ENCODE measurements around the gene KRT76.
"Not testable (repeated sequence)": the region's sequence is repeated elsewhere in the genome, so short reads cannot be mapped to it uniquely, and the experiment has no call there.

The KRT76 gene

DNA sequence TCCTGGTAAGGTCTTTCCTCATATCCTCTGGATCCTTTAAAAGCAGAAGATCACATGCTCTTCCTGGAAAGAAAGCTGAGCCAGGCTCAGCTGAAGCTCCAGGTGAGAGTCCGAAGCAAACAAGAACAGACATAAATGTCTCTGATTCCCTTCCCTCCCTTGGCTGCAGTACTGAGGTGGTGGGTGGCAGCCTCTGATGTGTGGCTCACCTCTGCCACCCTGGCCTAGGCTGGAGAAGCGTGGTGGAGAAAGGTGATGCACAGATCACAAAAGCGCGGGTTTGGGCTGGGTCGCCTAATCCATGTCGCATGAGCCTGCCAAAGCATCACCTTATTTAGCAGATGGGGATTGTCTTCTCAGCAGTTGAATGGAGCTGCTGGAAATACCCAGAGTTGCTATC, 2.8 kb upstream of the KRT76 start:
- no peak for DNase-seq

DNA sequence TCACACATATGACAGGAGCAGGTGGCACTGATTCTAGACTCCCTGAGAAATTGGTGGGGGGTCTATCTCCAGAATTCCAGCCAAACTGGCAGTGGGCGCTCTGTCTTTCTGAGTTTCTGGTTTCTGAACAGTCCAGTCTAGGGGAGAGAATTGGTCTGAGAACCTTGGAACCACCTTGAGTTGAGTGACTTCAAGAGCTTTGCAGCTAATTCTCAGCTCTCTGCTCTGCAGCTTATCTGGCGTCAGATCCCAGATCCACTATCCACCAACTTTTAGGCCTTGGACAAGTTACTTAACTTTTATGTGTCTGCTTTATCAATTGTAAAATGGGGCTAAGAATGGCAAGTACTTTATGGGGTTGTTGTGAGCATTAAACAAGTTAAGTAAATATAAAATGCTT, 1.7 kb upstream of the KRT76 start:
- no peak for DNase-seq

DNA sequence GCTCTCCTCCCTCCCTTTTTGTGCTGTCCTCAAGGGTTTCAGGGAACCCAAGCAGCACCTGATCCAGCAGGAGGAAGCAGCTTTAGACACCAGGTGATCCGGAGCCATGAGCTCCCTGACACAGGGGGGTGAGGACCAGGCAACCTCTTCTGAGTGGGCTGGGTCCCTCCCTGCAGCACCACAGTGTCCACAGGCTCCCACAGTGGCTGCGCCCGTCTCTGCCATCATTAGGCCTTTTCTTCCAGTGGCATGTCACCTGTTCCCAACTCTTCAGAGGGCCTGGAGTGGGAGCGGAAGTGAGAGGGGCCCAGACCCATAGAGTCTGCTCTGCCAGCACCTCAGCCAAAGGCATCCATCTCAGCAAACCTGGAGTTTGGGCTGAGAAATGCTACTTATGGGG, 421 bp upstream of the KRT76 start:
- DNase-seq = no peak

DNA sequence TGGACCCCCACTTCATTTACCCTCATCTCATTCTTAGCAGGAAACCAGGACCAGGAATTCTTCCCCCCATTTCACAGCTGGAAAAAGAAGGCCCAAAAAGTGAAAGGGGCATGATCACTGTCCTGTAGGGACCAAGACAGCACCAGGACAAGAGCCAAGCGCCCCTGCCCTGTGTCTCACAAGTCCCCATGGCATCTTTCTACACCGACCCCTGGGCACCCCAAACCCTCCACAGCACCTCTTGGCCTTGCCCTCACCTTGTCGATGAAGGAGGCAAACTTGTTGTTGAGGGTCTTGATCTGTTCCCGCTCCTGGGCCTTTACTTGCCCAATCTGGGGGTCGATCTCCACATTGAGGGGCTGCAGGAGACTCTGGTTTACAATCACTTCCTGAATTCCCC, 710 bp downstream of the KRT76 start:
- DNase-seq = no peak

DNA sequence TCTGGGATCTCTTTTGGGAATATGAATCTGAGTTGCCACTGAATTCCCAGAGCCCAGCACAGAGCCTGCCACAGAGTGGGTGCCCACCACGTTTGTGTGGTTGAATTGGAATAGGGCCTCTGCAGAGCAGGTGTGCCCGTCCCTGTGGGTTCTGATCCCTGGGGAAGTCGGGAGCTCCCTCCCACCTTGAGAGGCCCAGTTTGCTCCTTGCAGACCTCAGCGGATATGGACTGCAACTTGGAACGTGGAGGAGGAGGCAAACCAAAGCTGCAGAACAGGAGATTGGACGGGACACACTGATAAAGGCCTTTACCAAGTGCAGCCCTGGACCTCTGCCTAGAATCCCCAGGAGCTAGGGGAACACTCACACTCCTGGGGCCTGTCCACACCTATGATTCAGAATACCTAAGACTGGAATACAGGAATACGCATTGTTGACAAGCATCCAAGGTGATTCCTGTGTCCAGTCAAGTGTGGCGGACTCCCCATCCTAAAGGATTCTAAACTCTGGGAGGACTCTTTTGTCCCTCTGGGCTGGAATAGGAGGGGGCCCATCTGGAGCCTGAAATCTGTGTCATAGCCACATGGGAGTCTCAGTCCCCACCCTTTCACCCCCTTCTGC, 2.4 kb downstream of the KRT76 start:
- DNase-seq = no peak

DNA sequence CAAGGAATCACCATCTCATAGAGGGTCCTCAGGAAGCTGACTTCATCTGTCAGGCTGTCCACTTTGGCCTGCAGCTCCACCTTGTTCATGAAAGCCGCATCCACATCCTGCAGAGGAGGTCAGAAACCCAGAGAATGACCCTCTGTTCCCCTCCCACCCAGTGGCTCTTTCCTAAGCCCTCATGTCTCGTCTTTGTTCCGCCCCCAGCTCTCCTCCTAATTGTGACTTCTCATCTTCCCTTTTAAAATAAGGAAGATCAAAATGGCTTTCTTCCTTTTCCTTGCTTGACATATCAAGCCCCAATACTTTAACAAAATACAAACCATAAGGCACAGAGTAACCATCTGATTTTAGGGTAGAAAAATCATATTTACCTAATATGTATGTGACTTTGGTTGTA, 4.4 kb downstream of the KRT76 start:
- no peak for DNase-seq

DNA sequence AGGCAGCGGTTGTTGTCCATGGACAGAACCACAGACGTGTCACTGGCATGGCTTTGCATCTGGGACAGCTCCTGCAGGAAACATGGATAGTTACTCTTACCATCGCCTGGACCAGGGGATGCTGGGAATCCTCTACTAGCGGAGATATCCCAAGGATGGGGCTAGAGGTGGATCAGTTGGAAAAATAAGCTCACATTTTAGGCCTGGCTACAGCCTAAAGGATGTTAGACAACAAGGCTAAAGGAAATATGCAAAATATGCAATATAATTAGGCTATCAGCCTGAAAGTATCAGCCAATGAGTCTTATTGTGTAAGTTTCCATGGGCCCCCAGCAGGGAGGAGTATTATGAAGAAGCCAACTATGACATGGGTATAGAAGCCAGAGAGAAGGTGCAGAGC, 5.0 kb downstream of the KRT76 start:
- no peak for DNase-seq

DNA sequence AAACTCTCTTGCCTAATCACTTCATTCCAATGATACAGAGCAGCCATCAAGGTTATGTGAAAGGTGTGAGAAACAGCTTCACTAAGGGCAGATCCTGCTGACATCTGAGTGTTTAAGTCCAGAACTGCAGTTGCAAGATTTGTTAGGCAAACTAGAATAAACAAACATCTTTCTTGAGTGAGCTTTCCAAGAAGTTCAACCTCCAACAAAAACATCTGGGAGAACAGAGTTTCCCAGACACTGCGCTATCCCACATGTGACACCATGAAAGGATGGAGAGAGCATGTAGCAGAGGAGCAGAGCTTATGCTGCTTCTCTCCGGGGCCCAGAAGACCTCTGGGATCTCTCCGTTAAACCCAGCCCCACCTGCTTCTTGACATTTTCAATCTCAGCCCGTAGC, 5.6 kb downstream of the KRT76 start:
- DNase-seq = no peak

DNA sequence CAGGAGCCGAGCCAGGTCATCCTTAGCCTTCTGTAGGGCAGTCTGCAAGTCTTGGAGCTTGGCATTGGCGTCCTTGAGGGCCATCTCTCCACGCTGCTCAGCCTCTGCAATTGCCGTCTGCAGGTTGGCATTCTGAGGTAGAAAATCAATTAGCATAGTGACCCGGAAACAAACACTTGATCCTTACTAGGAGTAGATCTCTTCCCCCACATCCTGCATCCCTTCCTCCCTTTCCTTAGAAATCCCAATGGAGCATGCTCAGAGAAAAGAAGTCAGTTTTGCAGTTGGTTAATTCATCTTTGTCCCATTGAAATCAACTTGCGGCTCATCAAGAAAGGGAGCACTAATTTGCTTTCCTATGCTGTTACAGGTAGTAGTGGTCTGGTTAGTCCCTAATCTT, 6.1 kb downstream of the KRT76 start:
- no peak for DNase-seq

DNA sequence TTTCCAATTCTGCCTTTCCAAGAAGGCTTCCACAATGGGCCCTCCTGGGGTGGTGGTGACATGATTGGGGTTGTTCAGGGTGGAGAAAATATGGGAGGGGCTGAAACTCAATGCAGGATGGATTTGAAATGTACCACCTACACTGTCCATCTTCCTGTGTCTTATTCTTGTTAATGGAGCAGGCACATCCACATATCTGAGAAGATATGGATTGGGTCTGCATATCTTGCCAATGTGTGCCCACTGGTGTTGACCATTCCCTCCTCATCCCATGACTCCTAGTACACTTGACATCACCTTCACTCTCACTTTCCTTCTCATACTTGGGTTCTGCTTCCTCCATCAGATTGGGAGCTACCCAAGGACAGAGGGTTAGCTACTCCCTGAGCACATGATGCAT, 7.2 kb downstream of the KRT76 start:
- no peak for DNase-seq

DNA sequence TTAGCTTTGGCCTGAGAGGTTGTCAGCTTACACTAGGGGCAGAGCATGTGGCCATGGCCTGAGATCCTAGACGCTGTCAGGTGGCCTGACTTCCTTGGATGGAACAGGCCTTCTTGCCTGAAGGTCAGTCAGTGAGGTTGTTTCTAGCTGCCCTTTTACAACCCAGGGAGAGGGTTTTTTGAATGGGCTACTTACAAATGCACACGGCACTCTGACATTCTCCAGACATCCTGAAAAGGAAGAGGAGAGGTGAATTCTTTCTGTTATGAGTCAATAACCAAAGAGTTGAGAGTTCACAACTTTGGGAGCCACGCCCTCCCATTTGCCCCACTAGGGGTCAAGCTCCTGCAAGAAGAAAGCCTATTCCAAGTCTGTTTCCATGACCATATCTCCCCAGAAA, 7.8 kb downstream of the KRT76 start:
- DNase-seq = no peak

DNA sequence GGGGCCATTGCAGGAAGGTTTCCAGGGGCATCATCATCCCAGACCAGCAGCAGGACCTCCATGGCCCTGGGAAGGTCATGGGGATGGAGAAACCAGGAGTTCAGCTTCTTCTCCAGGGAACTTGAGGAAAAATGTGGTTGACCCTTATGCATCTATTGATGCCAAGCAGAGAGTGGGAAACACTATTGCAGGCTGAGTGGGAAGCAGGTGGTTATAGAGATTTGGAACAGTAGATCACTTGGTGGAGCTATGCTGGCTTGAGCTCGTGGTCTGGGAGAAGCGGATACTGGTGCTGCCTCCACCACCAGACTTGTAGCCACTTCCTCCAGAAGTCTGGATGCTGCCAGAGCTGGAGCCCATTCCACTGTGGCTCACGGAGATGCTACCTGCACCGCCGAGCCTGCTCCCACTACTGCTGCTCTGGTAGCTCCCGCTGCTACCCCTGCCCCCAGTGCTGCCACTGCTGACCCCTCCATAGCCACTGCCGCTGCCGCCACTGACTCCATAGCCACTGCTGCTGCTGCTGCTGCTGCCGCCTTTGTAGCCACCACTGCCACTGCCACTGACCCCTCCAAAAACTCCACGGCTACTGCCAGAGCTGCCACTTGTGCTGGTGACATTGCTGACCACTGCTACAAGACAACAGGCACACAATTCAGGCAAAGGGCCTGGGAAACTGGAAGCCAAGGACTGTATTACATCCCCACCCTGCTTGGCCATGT, 8.5 kb downstream of the KRT76 start:
- no peak for DNase-seq

DNA sequence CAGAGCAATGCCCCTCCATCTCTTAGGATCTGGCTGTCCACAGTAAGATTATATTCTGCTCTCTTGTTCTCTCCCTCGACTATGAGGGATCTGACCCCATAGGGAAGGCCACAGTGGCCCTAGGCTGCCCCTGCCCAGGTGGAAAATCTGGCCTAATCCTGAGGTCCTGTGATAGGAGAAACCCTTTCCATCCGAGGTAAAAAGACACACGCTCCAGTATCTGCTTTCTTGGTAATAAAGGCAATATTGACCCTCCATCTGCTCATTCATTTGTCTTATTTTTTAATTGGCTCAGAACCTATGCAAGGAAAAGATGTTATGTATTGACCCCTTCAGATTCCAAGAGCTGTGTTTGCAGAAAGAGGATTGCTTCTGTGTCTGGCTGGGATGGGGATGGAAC, 9.7 kb downstream of the KRT76 start:
- DNase-seq = no peak

DNA sequence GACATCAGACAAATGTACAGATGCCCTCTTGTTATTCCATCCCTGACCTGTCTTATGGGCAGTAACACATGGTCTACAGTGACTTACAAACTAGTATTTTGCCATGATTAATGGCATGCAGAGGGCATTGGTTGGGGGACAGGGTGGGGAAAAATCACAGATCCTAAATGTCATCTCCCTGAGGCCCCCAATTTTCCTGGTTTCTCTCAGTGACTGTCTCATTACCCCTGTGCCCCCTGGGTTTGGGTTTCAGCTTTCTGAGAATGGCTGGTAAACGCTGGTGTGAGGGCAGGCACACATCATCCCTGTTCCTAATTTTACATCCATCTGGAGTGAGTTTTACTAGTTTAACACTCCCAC, 10.1 kb downstream of the KRT76 start:
- no peak for DNase-seq

DNA sequence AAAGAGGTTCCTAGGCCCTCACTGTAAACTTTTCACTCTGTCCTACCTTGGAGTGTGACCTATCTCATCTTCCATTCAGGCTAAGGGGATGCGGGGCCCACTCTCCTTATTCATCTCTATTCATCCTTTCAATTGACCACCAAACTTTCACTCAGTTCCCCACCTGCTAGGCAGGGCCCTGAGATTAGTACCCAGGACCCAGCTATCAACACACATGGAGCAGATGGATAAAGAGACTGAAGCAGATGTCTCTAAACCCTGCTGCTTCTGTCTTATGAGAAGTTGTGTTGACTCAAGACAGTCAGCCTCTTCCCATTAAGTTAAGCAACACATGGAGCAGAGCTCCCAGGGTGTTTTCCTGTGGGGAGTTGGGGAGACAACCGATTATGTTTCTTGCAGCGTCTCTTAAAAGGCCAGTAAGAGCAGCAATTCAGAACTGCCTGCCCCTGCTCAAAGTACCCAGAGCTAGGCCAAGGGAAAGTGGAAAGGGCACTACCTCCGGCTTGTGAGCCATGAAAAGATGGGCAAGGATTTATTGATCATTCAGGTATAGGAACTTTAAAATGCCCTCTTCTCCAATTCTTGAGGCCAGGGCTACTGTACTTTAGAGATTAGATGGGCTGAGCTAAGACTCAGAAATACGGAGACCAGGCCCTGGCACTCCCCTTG, 10.7 kb downstream of the KRT76 start:
- DNase-seq = no peak

DNA sequence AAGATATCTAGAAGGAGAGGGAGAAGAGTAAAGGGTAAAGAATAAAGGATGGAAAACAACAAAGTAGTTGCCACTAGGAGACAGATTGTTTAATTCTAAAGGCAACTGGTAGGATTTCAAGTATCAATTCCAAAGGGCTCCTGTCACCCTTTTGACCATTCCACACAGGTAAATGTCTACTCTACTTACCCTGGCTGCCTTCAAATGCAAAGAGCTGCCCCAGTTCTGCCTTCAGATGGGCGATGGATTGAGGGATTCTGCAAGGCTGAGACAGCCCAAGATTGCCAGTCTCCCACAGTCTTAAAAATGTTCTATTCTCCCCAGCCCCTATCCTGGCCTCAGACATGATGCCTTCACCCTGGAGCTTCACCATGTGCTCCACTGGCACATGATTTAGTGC, 11.4 kb downstream of the KRT76 start:
- DNase-seq = no peak

DNA sequence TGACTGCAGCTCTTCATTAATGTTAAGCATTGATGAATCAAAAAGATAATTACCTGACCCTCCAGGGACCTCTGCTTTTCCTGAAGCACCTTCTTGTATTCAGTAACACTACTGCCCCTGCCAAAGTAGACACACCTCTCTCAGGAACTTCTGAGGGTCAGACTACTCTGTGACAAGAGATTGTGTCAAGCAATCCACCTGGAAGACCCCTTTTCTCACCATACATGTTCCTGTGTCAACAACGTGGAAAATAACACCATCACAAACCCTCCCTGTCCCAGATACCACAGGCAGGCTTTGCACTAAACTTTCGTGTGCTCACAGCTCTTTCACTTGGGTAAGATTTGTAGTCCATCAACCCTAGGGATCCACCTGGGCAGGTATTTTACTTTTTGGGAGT, 13.2 kb downstream of the KRT76 start:
- no peak for DNase-seq

DNA sequence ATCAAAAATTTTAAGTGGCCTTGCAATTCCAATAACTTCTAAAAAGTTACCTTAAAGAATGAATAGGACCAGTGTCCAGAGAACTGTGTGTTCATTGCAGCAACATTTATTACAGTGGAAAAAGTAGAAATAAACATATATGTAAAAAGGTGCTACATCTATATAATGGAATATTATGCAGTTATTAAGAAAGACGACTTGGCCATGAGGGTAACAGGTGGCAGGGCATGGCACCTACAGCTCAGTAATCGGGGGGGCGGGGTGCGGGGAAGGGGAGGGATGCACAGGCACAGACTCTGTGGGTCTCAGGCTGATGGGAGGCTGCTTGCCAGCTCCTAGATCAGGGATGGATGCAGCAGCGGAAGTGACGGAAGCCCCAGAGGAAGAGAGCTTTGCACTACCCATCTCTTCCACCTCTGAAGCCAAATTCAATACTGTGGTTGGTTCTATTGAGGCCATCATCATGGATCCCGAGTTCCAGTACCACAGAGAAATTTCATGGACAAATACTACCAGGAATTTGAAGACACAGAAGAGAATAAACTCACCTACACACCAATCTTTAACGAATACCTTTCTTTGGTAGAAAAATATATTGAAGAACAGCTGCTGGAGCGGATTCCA, 14.0 kb downstream of the KRT76 start:
- no peak for DNase-seq

DNA sequence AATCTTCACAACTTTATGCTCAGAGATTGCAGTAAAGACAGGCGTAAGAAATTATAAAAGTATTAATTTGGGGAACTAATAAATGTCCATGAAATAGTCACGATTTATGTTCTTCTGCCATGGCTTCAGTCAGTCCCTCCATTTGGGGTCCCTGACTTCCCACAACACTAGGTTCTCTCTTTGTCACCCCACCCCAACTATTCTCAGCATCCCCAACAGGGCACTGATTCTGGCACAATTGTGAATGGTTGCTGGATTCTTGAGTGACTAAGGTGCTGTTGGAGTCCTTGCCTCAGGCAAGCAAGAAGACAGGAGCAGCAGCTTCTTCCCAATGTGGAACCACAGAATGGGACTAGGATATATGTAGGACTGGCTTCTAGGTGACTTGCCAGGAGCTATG, 15.3 kb downstream of the KRT76 start:
- no peak for DNase-seq

DNA sequence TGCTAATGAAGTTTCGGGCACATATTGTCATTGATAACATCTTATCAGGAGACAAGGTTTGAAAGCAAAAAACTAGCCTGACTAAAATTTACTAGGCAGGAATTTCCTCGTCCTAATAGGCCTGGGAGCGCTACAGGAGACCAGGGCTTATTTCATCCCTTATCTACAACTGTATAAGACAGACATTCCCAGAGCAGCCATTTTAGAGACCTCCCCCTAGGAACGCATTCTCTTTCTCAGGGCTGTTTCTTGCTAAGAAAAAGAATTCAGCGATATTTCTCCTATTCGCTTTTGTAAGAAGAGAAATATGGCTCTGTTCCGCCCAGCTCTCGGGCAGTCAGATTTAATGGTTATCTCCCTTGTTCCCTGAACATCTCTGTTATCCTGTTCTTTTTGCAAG, 15.9 kb downstream of the KRT76 start:
- DNase-seq = not testable (repeated sequence)

DNA sequence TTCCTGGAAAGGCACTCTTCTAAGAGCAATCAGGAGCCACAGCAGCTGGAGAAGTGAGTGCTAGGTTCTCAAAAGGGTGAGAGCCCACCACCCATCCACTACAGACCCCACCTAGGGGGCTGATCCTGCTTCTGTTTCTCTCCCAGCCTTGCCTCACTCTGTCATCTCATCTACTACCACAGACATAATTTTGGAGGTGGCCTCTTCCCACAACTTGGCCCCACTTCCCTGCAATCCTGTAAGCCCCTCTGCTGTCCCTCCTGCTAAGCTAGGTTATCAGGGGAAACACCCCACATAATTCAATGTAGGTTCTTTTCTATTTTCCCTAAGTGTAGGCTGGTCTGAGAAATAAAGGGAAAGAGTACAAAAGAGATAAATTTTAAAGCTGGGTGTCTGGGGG, 16.5 kb downstream of the KRT76 start:
- no peak for DNase-seq

DNA sequence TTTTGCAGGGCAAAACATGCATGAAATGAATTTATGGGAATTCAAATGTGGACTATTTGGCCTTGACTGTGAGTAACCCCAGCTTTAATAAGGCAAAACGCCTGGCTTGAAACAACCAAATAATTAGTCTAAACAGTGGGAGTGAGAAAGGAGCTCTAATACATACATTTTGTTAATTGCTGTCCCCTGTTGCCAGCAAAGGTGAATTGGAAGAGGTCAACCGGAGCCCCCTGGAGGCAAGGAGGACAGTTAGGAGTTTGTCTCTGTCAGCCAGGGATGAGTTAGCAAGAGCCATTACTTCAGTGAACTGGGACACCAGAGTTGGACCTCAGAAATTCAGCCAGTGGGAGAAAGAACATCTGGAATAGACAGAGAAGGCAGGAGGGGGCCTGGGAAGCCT, 17.4 kb downstream of the KRT76 start:
- no peak for DNase-seq

DNA sequence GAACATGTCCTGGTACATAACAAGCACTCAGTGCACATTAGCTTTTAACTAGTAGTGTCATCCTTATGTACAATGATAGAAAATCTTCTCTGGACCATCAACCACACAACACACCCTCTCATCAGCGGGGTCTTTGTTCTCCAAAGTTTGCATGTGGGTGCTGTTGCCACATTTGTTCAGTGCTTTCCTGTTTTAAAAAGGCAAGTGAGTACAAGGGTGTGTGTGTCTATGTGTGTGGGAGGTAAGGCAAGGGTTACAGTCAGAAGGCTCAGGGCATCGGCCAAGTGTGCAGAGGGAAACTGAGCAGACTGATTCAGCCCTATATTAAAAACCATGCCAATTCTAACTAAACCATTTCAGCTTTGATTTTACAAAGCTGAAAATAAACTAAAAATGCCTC, 17.9 kb downstream of the KRT76 start:
- no peak for DNase-seq

DNA sequence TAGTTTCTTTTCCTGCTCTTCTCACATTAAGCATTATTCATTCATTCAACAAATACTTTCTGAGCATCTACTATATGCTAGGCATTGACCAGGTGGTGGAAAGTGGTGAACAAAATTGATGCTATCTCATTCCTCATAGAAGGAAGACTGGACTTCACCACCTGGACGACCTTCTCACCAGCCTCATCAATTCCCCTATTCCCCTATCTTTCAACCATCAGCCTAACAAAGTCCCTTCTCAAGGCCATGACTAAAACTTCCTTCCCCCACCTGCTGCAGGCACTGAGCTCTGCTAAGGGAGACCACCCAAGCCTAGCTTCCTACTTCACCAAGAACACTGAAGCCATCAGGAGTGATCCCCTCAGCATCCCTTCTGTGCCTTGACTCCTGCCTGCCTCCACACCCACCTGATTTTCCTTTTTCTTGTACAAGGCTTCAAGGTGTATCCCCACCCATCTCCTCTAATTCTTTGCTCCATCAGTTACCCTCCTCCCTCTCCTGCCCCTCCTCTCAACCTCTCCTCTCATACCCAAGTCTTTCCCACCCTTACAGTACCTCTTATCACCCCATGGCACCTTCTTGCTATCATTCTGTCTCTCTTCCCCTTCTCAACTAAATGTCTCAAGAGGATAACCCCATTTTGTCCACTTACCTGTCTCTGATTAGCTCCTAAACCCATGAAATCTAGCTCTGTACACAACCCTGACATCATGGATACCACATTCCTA, 19.5 kb downstream of the KRT76 start:
- no peak for DNase-seq
